HG03571 (cell line): ENCODE results near the gene ZNF346.

Experiments
- ATAC-seq: cut with Tn5 transposase; IDR thresholded peaks from one replicate; pipeline ENCODE4 v1.9.1; 2021; ENCODE audit not compliant: unreplicated experiment

Gene ZNF346

DNA sequence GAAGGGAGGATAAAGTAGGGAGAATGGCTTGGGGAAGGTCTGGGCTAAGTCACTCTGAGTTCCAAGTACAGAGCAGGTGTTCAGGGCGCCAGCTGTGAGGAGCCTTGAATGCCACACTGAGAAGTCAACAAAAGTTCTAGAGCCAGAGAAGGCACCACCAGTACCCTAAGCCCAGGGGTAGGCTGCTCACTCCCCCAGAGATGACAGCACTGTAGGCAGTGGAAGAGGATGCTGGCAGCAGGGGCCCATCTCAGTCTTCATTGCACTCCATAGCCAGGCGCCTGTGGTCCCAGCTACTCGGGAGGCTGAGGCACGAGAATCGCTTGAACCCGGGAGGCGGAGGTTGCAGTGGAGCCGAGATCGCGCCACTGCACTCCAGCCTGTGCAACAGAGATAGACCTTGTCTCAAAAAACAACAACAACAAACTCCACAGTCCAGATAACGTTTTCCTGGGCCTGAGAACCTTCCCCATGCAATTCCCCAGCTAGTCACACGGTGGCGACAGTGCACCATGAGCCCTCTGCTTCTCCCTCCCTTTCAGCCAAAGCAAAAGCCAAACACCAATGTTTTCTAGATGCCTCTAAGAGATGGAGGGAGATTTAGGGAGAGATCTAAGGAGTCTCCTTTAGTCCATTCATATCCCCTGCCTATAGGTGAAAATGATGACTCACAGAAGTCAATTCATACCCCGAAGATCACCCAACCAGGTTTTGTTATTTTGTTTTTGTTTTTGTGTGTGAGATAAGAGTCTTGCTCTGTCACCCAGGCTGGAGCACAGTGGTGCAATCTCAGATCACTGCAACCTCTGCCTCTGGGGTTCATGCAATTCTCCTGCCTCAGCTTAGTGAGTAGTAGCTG lies 91.3 kb downstream of the ZNF346 start:
- ATAC-seq = no peak

DNA sequence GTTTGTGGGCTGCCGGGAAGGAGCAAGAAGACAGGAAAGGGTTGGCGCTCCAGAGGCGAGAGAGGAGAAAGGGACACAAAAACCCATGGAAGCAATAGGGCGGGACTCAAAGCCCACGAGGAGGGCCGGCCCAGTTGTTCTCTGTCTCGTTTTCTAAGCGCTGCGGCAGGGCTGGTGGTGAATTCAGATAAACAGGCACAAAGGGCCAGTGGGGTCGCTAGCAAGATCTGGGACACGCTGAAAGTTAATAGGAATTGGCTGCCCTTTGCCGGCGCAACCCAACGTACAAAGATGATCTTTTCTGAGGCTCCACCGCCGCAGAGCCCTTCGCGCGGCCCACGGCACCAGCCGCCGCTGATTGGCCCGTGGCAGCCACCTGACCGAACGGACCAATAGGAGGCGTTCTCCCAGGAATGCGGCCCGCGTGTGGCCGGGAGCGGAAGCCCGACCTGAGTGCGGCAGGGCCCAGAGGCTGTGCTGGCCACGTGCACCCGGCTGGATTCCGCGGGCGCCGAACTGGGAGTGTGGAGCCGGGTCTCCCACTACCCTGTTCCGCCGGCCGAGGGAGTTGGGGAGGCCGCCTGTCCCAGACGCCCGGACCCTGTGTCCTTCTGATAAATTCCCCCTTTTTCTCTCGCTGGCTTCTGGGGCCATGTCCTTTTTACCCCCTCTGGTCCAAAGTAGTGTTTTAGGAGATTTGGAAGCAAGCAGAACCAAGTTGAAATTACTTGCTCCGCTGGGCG lies 94.3 kb downstream of the ZNF346 start:
- peak; percentile 55 for ATAC-seq

DNA sequence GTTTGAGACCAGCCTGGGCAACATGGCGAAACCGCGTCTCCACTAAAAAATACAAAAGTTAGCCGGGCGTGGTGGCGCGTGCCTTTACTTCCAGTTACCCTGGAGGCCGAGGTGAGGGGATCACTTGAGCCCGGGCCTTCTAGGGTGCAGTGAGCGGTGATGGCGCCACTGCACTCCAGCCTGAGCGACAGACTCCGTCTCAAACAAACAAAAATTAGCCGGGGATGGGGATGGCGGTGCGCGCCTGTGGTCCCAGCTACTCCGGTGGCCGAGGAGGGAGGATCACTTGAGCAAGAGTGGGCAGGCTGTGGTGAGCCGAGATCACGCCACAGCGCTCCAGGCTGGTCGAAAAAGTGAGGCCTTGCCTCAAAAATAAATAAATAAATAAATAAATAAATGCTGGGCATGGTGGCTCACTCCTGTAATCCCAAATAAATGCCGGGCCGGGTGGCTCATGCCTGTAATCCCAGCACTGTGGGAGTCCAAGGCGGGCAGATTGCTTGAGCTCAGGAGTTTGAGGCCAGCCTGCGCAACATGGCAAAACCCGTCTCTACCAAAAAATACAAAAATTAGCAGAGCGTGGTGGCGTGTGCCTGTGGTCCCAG lies 95.0 kb downstream of the ZNF346 start:
- no peak for ATAC-seq

DNA sequence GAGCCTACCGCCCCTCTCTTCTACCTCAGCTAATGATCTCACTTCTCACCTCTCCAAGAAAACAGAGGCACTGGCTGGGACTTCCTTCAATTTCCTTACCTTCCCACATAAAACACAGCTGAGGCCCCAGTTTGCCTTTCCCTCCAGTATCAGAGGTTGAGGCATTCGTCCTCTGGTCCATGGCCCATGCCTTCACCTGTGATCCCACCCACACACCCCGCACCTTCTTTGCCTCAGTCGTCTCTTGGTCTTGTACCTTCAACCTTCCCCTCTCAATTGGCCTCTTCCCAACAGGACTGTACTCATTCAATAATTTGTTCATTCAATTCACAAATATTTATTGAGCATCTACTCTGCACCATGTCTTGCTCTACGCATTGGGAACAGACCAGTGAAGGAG lies 100.1 kb downstream of the ZNF346 start:
- ATAC-seq = no peak

DNA sequence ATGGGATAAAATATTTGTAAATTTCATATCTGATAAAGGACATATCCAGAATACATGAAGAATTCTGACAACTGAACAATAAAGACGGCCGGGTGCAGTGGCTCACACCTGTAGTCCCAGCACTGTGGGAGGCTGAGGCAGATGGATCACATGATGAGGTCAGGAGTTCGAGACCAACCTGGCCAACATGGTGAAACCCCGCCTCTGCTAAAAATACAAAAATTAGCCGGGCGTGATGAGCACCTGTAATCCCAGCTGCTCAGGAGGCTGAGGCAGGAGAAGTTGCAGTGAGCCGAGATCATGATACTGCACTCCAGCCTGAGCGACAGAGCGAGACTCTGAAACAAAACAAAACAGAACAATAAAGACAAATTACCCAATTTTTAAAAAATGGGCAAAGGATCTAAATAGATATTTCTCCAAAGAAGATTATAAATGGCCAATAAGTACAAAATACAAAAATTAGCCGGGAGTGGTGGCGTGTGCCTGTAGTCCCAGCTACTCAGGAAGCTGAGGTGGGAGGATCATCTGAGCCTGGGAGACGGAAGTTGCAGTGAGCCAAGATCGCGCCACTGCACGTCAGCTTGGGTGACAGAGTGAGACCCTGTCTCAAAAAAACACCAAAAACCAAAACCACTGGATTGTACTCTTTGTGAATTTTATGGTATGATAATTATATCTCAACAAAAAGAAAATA lies 101.4 kb downstream of the ZNF346 start:
- ATAC-seq = peak; percentile 42

DNA sequence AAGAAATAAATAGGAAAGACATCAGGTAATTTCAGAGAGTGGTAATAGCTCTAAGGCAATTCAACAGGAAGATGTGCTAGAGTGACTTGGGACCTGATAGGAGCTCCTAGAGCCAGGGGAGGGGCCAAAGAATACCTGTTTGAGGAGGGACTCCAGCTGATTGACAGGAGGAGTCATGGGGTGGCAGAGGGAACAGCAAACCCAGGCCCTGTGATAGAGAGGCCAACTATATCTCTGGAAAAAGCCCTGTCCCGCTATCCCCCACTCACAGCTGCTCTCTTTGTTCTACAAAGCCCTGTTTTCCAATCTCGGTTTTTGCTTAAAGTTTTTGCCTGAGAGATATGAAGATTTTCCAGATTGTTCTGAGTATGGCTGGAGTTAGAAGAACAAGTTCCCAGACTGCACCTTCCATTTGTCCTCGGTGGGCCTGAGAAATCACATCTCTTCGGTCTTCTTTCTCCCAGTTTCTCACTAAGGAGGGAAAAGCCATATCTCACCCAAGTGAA lies 102.0 kb downstream of the ZNF346 start:
- peak; percentile 54 for ATAC-seq

DNA sequence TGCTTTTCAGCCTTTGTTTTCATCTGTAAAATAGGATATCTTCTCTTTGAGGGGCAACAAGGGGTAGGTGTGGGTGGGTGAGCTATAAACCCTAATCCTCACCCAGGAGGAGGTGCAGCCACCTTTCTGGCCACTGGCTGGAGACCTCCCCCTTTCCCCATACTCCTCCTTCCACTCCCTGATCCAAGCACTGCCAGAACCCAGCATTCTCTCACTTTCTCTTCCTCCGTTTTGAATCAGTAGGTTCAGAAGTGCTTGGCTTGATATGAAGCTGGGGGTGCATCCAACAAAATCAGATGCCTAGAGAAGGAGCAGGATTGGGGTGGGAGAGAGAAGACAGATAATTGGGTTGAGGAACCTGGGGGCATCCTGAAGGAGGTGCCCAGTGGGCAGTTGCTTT lies 104.3 kb downstream of the ZNF346 start:
- no peak for ATAC-seq

DNA sequence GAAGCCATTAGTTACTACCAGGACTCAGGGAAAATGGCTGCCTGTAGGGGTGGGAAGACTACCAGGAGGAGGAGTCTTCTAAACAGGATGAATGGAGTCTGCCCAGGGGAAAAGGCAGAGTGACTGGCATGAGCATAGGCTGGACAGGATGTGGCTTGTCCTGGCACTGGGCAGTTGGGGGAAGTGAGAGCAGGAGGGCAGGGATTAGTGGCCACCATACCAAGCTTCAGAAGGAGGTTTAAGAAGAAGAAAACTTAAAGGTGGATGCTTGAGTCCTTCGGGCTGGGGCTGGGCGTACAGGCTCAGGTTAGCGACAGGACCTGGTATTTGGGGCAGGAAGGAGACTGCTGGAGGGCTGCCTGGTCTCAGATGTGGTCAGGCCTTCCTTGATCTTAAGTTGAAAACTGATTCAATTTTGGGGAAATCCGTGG lies 106.1 kb downstream of the ZNF346 start:
- no peak for ATAC-seq

DNA sequence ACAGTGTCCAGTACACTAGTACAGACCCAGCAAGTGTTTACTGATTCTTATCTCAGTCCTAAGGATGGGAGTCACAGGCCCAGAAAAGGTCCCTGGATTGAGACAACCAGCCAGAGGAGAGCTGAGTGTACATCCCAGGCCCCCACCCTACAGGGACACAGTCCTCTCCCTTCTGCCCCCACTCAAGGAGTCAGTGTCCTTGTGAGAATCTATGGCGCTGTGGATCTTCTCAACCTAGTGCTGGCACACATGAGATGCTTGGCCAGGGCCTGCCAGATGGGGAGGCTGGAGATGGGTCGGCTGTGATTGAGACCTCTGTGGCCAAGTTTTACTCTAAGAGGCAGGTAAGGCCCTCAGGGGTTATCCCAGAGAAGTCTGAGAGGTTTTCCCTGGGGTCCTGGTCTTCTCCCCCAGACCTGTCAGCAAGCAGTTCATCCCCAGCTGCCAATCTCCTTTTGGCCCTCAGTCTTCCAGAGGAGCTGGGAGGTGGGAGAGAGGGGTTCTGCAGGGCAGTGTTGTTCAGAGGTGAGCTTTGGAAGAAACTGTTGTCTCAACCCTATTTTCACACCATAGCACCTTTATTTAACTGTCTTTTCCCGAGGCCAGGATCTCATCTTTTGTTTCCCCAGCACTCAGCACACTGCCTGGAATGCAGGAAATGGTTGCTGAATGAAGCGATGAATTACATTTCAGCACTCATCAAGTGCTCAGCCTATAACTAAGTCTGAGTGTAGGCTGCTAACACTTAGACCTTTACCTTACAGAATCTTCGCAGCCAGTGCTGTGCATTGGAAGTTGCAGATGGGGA lies 107.9 kb downstream of the ZNF346 start:
- ATAC-seq = no peak
